Stimulated activated CD8-positive, alpha-beta memory T cell treated with anti-CD3 and anti-CD28 coated beads, Interleukin-12 subunit alpha, Interleukin-12 subunit beta, amount 100 ng/mL, for 1 hour (primary cell): ENCODE results near the gene SCFD2.
"Not testable (repeated sequence)": the region's sequence is repeated elsewhere in the genome, so short reads cannot be mapped to it uniquely, and the experiment has no call there.

Experiments
- DNase-seq: peaks from one replicate; pipeline ENCODE4 v3.0.0-alpha.2; 2020; ENCODE audit warnings: low read depth

SCFD2 gene

GRCh38 chr4:52848254-52848653 lies 517.6 kb downstream of the SCFD2 start:
- no peak for DNase-seq

GRCh38 chr4:52846502-52846901 lies 519.4 kb downstream of the SCFD2 start:
- DNase-seq: no peak

GRCh38 chr4:52844596-52844995 lies 521.3 kb downstream of the SCFD2 start:
- no peak for DNase-seq

- DNase-seq: no peak
These were observed 521.9 kb downstream of the SCFD2 start for GRCh38 chr4:52843958-52844357.

GRCh38 chr4:52843351-52843750 lies 522.5 kb downstream of the SCFD2 start:
- DNase-seq: no peak

GRCh38 chr4:52842792-52843191 lies 523.1 kb downstream of the SCFD2 start:
- no peak for DNase-seq

- DNase-seq: no peak
These were observed 524.0 kb downstream of the SCFD2 start for GRCh38 chr4:52841682-52842456.

GRCh38 chr4:52840531-52841370 lies 525.1 kb downstream of the SCFD2 start:
- DNase-seq: no peak

GRCh38 chr4:52838729-52839586 lies 526.9 kb downstream of the SCFD2 start:
- no peak for DNase-seq

GRCh38 chr4:52837716-52838558 lies 527.9 kb downstream of the SCFD2 start:
- no peak for DNase-seq

GRCh38 chr4:52836678-52837077 lies 529.2 kb downstream of the SCFD2 start:
- no peak for DNase-seq

- DNase-seq: no peak
These were observed 529.7 kb downstream of the SCFD2 start for GRCh38 chr4:52836120-52836519.

GRCh38 chr4:52834641-52835456 lies 531.0 kb downstream of the SCFD2 start:
- DNase-seq: not testable (repeated sequence)

- no peak for DNase-seq
These were observed 531.8 kb downstream of the SCFD2 start for GRCh38 chr4:52833941-52834525.

- DNase-seq: no peak
These were observed 540.3 kb downstream of the SCFD2 start for GRCh38 chr4:52825460-52826090.

- no peak for DNase-seq
These were observed 541.0 kb downstream of the SCFD2 start for GRCh38 chr4:52824603-52825459.

- DNase-seq: no peak
These were observed 541.6 kb downstream of the SCFD2 start for GRCh38 chr4:52824270-52824602.

GRCh38 chr4:52823702-52824092 lies 542.2 kb downstream of the SCFD2 start:
- no peak for DNase-seq
